OCI-LY7 (cell line): ENCODE measurements around the gene MAP2K5. TPM values are rescaled to one million over a fixed set of nuclear protein-coding genes. Genes with fewer than 3 reads are reported as not detected.

Experiments
- BruUV-seq: library from RNA; stranded (reverse); fragments of 400-500 nt; replicated peaks from 2 replicates; lab custom pipeline; 2021; lab: Mats Ljungman, UMichigan
- CTCF ChIA-PET: fragments of 300-600 bp; sonication (Branson Sonifier 250); formaldehyde crosslinking; loops from one replicate; lab custom pipeline; 2022; ENCODE audit warnings: antibody characterized with exemption; ENCODE audit not compliant: unreplicated experiment; lab: Charles Lee
- POLR2A ChIA-PET: fragments of 300-600 bp; sonication (Branson Sonifier 250); formaldehyde crosslinking; loops from one replicate; lab custom pipeline; 2022; ENCODE audit warnings: antibody characterized with exemption; lab: Charles Lee
- DNase-seq: peaks from one replicate; pipeline ENCODE4 v3.0.0-alpha.2; 2015; ENCODE audit warnings: low spot score
- H2AFZ ChIP-seq: fragments of 200-600 bp; sonication (generic), shearing (Covaris generic); 2 replicates; pipeline ENCODE4 v1.6.1; 2014; ENCODE audit warnings: mild to moderate bottlenecking, antibody characterized with exemption, low read length, moderate library complexity
- H3K27ac ChIP-seq: fragments of 200-600 bp; sonication (generic); 2 replicates; pipeline ENCODE4 v1.5.1; 2014; ENCODE audit warnings: mixed run types, low read depth, mild to moderate bottlenecking, moderate library complexity, low read length, inconsistent platforms; ENCODE audit not compliant: poor library complexity, severe bottlenecking
- H3K36me3 ChIP-seq: fragments of 200-600 bp; sonication (generic); 2 replicates; pipeline ENCODE4 v1.6.1; 2014; ENCODE audit warnings: mild to moderate bottlenecking, antibody characterized with exemption, low read length, moderate library complexity, mixed read lengths; ENCODE audit not compliant: insufficient read depth
- H3K4me1 ChIP-seq: fragments of 200-600 bp; sonication (generic); 2 replicates; pipeline ENCODE4 v1.5.1; 2014; ENCODE audit warnings: mild to moderate bottlenecking, low read length; ENCODE audit not compliant: insufficient read depth, poor library complexity, severe bottlenecking
- H3K4me2 ChIP-seq: fragments of 200-600 bp; sonication (generic); 2 replicates; pipeline ENCODE4 v1.6.1; 2014; ENCODE audit warnings: mild to moderate bottlenecking, low read length
- H3K4me3 ChIP-seq: fragments of 200-600 bp; sonication (generic); 2 replicates; pipeline ENCODE4 v1.5.1; 2014; ENCODE audit warnings: mild to moderate bottlenecking, low read depth, low read length; ENCODE audit not compliant: poor library complexity, severe bottlenecking
- H3K79me2 ChIP-seq: fragments of 200-600 bp; sonication (generic); 2 replicates; pipeline ENCODE4 v1.6.1; 2016; ENCODE audit warnings: low read depth, mild to moderate bottlenecking, low read length, moderate library complexity, mixed read lengths; ENCODE audit not compliant: insufficient read depth
- H3K9me2 ChIP-seq: fragments of 200-600 bp; sonication (generic); 2 replicates; pipeline ENCODE4 v1.6.1; 2016; ENCODE audit warnings: mild to moderate bottlenecking, low read length, mixed read lengths; ENCODE audit not compliant: insufficient read depth
- H3K9me3 ChIP-seq: fragments of 200-600 bp; sonication (generic); 2 replicates; pipeline ENCODE4 v1.6.1; 2014; ENCODE audit warnings: mild to moderate bottlenecking, mixed run types, low read length, mixed read lengths
- H4K20me1 ChIP-seq: fragments of 200-600 bp; sonication (generic); 2 replicates; pipeline ENCODE4 v1.6.1; 2014; ENCODE audit warnings: mild to moderate bottlenecking, antibody characterized with exemption, low read length, moderate library complexity, mixed read lengths; ENCODE audit not compliant: insufficient read depth
- EZH2phosphoT487 ChIP-seq: fragments of 200-600 bp; sonication (generic); IDR thresholded peaks from 2 replicates; pipeline ENCODE4 v1.6.1; 2018; ENCODE audit warnings: low read depth, borderline replicate concordance, mild to moderate bottlenecking, mixed run types, antibody characterized with exemption, low read length, moderate library complexity, mixed read lengths
- intact Hi-C: fragments of 100-400 bp; cut with micrococcal nuclease; formaldehyde crosslinking; loops from one replicate; pipeline ENCODE4 v1.10.0; 2022; ENCODE audit not compliant: unreplicated experiment
- total RNA-seq, 2 experiments: library from RNA; depleted of rRNA in 1 of 2; stranded (reverse); fragments of >200 nt in 1 of 2; shearing (Covaris generic) in 1 of 2; gene quantifications; 2 replicates each; pipeline ENCODE4 v1.2.3, GENCODE V29; 2014 to 2022
- TF ChIP-seq, protein P1 (sequence below): fragments of 200-600 bp; sonication (generic); conservative IDR thresholded peaks from 2 replicates; pipeline ENCODE4 v1.5.1; 2014; ENCODE audit warnings: mild to moderate bottlenecking, antibody characterized with exemption, low read length, moderate library complexity, mixed read lengths

Gene MAP2K5
- total RNA-seq, 2 experiments from 2014 or later, result 10.2 to 35.0 TPM

DNA sequence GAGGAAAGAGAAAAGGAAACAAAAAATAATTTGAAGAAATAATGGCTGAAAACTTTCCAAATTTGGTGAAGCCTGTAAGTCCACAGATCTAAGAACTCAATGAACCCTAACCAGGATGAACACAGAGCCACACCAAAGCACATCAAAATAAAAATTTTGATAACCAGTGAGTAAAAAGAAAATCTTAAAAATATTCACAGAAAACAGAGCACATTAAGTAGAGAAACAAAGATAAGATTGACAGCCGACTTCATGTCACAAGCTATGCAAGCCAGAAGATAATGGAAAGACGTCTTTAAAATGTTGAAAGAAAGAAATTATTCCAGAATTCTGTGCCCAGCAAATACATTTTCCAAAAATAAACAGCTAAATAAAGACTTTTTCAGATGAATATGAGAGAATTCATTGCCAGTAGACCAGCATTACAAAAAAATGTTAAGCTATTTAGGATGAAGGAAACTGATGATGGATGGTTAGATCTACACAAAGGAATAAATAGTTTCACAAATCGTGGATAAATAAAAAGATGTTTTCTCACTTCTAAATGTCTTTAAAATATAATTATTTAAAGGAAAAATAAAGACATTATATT, 142.6 kb downstream of the MAP2K5 start:
- intact Hi-C loops, result no loop called here
- Histone ChIP-seq H3K4me1 (peaks cover 5% of the 10 kb centered on the region), H2AFZ (no peak overlapping the region), H3K9me3 (peaks cover 20% of the 10 kb centered on the region; the same call in 1 of the 2 replicates), H3K36me3 (peaks cover 6% of the 10 kb centered on the region; the same call in 1 of the 2 replicates), H3K4me2 (no peak overlapping the region), H3K27ac (no peak overlapping the region), H3K79me2 (no peaks in the 10 kb centered on the region), H3K4me3 (no peak overlapping the region), H4K20me1 (no peaks in the 10 kb centered on the region), H3K9me2 (no peaks in the 10 kb centered on the region)
- BruUV-seq, result no TSS peak
- ChIA-PET POLR2A (no interaction called here), CTCF (no interaction called here)
- TF ChIP-seq EZH2phosphoT487, result no peak
- TF ChIP-seq, protein P1, sequence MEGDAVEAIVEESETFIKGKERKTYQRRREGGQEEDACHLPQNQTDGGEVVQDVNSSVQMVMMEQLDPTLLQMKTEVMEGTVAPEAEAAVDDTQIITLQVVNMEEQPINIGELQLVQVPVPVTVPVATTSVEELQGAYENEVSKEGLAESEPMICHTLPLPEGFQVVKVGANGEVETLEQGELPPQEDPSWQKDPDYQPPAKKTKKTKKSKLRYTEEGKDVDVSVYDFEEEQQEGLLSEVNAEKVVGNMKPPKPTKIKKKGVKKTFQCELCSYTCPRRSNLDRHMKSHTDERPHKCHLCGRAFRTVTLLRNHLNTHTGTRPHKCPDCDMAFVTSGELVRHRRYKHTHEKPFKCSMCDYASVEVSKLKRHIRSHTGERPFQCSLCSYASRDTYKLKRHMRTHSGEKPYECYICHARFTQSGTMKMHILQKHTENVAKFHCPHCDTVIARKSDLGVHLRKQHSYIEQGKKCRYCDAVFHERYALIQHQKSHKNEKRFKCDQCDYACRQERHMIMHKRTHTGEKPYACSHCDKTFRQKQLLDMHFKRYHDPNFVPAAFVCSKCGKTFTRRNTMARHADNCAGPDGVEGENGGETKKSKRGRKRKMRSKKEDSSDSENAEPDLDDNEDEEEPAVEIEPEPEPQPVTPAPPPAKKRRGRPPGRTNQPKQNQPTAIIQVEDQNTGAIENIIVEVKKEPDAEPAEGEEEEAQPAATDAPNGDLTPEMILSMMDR, result no peak
- DNase-seq, result peak; percentile 68

DNA sequence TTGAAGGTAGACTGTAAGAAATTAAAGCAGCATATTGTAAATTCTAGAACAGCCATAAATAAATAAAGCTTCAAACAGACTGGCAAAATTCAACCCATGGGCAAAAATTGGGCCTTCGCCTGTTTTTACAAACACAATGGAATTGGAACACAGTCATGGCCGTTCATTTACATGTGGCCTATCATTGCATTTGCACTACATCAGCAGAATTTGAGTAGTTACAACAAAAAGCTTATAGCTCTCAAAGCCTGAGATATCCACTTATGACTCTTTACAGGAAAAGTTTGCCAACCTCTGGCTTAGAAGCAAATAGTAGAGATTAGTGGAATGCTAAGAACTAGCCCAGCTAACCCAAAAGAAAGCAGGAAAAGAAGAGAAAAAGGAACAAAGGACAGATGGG, 143.2 kb downstream of the MAP2K5 start:
- peaks cover 2% of the 10 kb centered on the region for H3K4me1 ChIP-seq
- peaks cover 20% of the 10 kb centered on the region; the same call in 1 of the 2 replicates for H3K9me3 ChIP-seq
- POLR2A ChIA-PET, result no interaction called here
- no peak overlapping the region for H3K27ac ChIP-seq
- no TSS peak for BruUV-seq
- DNase-seq, result no peak
- no peak for TF ChIP-seq EZH2phosphoT487
- TF ChIP-seq, protein P1, result no peak
- H3K4me2 ChIP-seq, result no peak overlapping the region
- peaks cover 4% of the 10 kb centered on the region; the same call in 1 of the 2 replicates for H3K36me3 ChIP-seq
- H3K4me3 ChIP-seq, result no peak overlapping the region
- no peaks in the 10 kb centered on the region for H3K79me2 ChIP-seq
- H3K9me2 ChIP-seq, result no peaks in the 10 kb centered on the region
- CTCF ChIA-PET, result no interaction called here
- no peaks in the 10 kb centered on the region for H4K20me1 ChIP-seq
- no peak overlapping the region for H2AFZ ChIP-seq
- intact Hi-C loops, result no loop called here

- Histone ChIP-seq H2AFZ (no peak overlapping the region), H3K9me2 (no peaks in the 10 kb centered on the region), H3K27ac (no peak overlapping the region), H3K4me2 (no peak overlapping the region), H3K79me2 (no peaks in the 10 kb centered on the region), H3K4me3 (no peak overlapping the region), H3K36me3 (no peaks in the 10 kb centered on the region), H4K20me1 (no peaks in the 10 kb centered on the region), H3K4me1 (no peaks in the 10 kb centered on the region), H3K9me3 (no peaks in the 10 kb centered on the region)
- no TSS peak for BruUV-seq
- intact Hi-C loops, result no loop called here
- CTCF ChIA-PET, result no interaction called here
- no peak for TF ChIP-seq EZH2phosphoT487
- TF ChIP-seq, protein P1, result no peak
- DNase-seq, result no peak
- POLR2A ChIA-PET, result no interaction called here
Measured at GRCh38 chr15:67690936-67691335, 148.4 kb downstream of the MAP2K5 start.
